Neural cell (in vitro differentiated cells): ENCODE results near the gene REEP5. TPM values are rescaled to one million over a fixed set of nuclear protein-coding genes. Genes with fewer than 3 reads are reported as not detected.

Experiments
- H2AFZ ChIP-seq: fragments of 200-600, 300-800 bp; sonication (generic), shearing (Covaris generic); 2 replicates; pipeline ENCODE4 v1.6.0; 2014; ENCODE audit warnings: low read depth, mild to moderate bottlenecking, antibody characterized with exemption, low read length, moderate library complexity
- H3F3A ChIP-seq: fragments of 200-600 bp; shearing (Covaris generic); 2 replicates; pipeline ENCODE4 v1.6.1; 2016; ENCODE audit warnings: mild to moderate bottlenecking, moderate library complexity, mixed read lengths, antibody characterized with exemption, low read length; ENCODE audit not compliant: insufficient read depth, poor library complexity, severe bottlenecking
- H3K27ac ChIP-seq: fragments of 200-600, 300-800 bp; sonication (generic), shearing (Covaris generic); 2 replicates; pipeline ENCODE4 v1.5.1; 2014; ENCODE audit warnings: mild to moderate bottlenecking, low read length, moderate library complexity
- H3K27me3 ChIP-seq: fragments of 300-800, 200-600 bp; sonication (generic), shearing (Covaris generic); 2 replicates; pipeline ENCODE4 v1.6.0; 2014; ENCODE audit warnings: mild to moderate bottlenecking, low read depth, low read length, moderate library complexity; ENCODE audit not compliant: insufficient read depth
- H3K36me3 ChIP-seq: fragments of 300-800, 200-600 bp; sonication (generic), shearing (Covaris generic); 2 replicates; pipeline ENCODE4 v1.5.1; 2014; ENCODE audit warnings: mild to moderate bottlenecking, antibody characterized with exemption, low read length, moderate library complexity; ENCODE audit not compliant: insufficient read depth
- H3K4me2 ChIP-seq: fragments of 300-800, 200-600 bp; sonication (generic), shearing (Covaris generic); 2 replicates; pipeline ENCODE4 v1.6.0; 2014; ENCODE audit warnings: mild to moderate bottlenecking, low read length
- H3K4me3 ChIP-seq: fragments of 300-800, 200-600 bp; sonication (generic), shearing (Covaris generic); 2 replicates; pipeline ENCODE4 v1.5.1; 2014; ENCODE audit warnings: mild to moderate bottlenecking, low read length, moderate library complexity
- H3K79me2 ChIP-seq: fragments of 200-600 bp; shearing (Covaris generic); replicated peaks from 2 replicates; pipeline ENCODE4 v1.6.0; 2014; ENCODE audit warnings: mild to moderate bottlenecking, low read length, moderate library complexity; ENCODE audit not compliant: insufficient read depth
- H3K9ac ChIP-seq: fragments of 300-800, 200-600 bp; sonication (generic), shearing (Covaris generic); 2 replicates; pipeline ENCODE4 v1.6.1; 2016; ENCODE audit warnings: mild to moderate bottlenecking, low read length, mixed read lengths
- H3K9me2 ChIP-seq: fragments of 200-600 bp; shearing (Covaris generic); 2 replicates; pipeline ENCODE4 v1.6.1; 2016; ENCODE audit warnings: mild to moderate bottlenecking, low read length, mixed read lengths; ENCODE audit not compliant: insufficient read depth
- H3K9me3 ChIP-seq: fragments of 200-600, 300-800 bp; sonication (generic), shearing (Covaris generic); 2 replicates; pipeline ENCODE4 v1.6.1; 2016; ENCODE audit warnings: mild to moderate bottlenecking, mixed run types, low read length, moderate library complexity, mixed read lengths
- H4K20me1 ChIP-seq: fragments of 200-600 bp; shearing (Covaris generic); 2 replicates; pipeline ENCODE4 v1.6.1; 2016; ENCODE audit warnings: mild to moderate bottlenecking, mixed run types; ENCODE audit not compliant: insufficient read depth
- EP300 ChIP-seq: fragments of 450-650 bp; conservative IDR thresholded peaks from 2 replicates; pipeline ENCODE4 v1.6.1; 2014; ENCODE audit warnings: antibody characterized with exemption, mild to moderate bottlenecking, moderate library complexity; ENCODE audit not compliant: poor library complexity, severe bottlenecking
- EZH2 ChIP-seq: fragments of 200-600, 300-800 bp; shearing (Covaris generic), sonication (generic); IDR thresholded peaks from 2 replicates; pipeline ENCODE4 v1.6.1; 2014; ENCODE audit warnings: antibody characterized with exemption, low read length, borderline replicate concordance, mild to moderate bottlenecking; ENCODE audit not compliant: insufficient read depth, poor library complexity, severe bottlenecking
- MXI1 ChIP-seq: fragments of 450-650 bp; conservative IDR thresholded peaks from 2 replicates; pipeline ENCODE4 v1.6.1; 2014; ENCODE audit warnings: antibody characterized with exemption, mild to moderate bottlenecking; ENCODE audit not compliant: poor library complexity, severe bottlenecking
- POLR2AphosphoS5 ChIP-seq: IDR thresholded peaks from 2 replicates; pipeline ENCODE4 v1.6.1; 2012
- RAD21 ChIP-seq: fragments of 450-650 bp; conservative IDR thresholded peaks from 2 replicates; pipeline ENCODE4 v1.6.1; 2014; ENCODE audit warnings: antibody characterized with exemption, mild to moderate bottlenecking, moderate library complexity
- REST ChIP-seq: IDR thresholded peaks from 2 replicates; pipeline ENCODE4 v1.6.1; 2012; ENCODE audit warnings: borderline replicate concordance
- SMC3 ChIP-seq: fragments of 450-650 bp; conservative IDR thresholded peaks from 2 replicates; pipeline ENCODE4 v1.6.1; 2014; ENCODE audit warnings: antibody characterized with exemption, mild to moderate bottlenecking, moderate library complexity; ENCODE audit not compliant: poor library complexity
- TAF1 ChIP-seq: IDR thresholded peaks from 2 replicates; pipeline ENCODE4 v1.6.1; 2012; ENCODE audit warnings: low read depth
- polyA plus RNA-seq: library from polyadenylated mRNA; depleted of rRNA; stranded (reverse); fragments of >200 nt; gene quantifications from 2 replicates; pipeline ENCODE4 v1.2.3, GENCODE V29; 2014
- TF ChIP-seq, protein P1 (sequence below): fragments of 450-650 bp; IDR thresholded peaks from 2 replicates; pipeline ENCODE4 v1.5.1; 2014; ENCODE audit warnings: antibody characterized with exemption, mild to moderate bottlenecking, moderate library complexity; ENCODE audit not compliant: poor library complexity, severe bottlenecking

REEP5 gene
- polyA plus RNA-seq, 1 donor from 2014 or later, result 51.6 TPM

GRCh38 chr5:112951124-112951702 lies 29.2 kb upstream of the REEP5 start:
- no peak overlapping the region for H3K9ac ChIP-seq
- H3K79me2 ChIP-seq, result no peaks in the 10 kb centered on the region
- no peaks in the 10 kb centered on the region for H3K36me3 ChIP-seq
- no peak for TF ChIP-seq REST
- no peak for TF ChIP-seq EP300
- no peak for TF ChIP-seq MXI1
- TF ChIP-seq EZH2, result no peak
- TF ChIP-seq, protein P1, sequence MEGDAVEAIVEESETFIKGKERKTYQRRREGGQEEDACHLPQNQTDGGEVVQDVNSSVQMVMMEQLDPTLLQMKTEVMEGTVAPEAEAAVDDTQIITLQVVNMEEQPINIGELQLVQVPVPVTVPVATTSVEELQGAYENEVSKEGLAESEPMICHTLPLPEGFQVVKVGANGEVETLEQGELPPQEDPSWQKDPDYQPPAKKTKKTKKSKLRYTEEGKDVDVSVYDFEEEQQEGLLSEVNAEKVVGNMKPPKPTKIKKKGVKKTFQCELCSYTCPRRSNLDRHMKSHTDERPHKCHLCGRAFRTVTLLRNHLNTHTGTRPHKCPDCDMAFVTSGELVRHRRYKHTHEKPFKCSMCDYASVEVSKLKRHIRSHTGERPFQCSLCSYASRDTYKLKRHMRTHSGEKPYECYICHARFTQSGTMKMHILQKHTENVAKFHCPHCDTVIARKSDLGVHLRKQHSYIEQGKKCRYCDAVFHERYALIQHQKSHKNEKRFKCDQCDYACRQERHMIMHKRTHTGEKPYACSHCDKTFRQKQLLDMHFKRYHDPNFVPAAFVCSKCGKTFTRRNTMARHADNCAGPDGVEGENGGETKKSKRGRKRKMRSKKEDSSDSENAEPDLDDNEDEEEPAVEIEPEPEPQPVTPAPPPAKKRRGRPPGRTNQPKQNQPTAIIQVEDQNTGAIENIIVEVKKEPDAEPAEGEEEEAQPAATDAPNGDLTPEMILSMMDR, result no peak
- TF ChIP-seq SMC3, result no peak
- no peak for TF ChIP-seq RAD21
- no peak for TF ChIP-seq TAF1
- no peak for TF ChIP-seq POLR2AphosphoS5
- H3F3A ChIP-seq, result no peaks in the 10 kb centered on the region
- H3K9me3 ChIP-seq, result no peaks in the 10 kb centered on the region
- no peak overlapping the region for H3K4me3 ChIP-seq
- H3K27me3 ChIP-seq, result no peaks in the 10 kb centered on the region
- no peak overlapping the region for H3K27ac ChIP-seq
- no peaks in the 10 kb centered on the region for H4K20me1 ChIP-seq
- H2AFZ ChIP-seq, result no peak overlapping the region
- no peak overlapping the region for H3K4me2 ChIP-seq
- H3K9me2 ChIP-seq, result no peaks in the 10 kb centered on the region

GRCh38 chr5:112948458-112948857 lies 26.4 kb upstream of the REEP5 start:
- no peak overlapping the region for H3K4me3 ChIP-seq
- no peaks in the 10 kb centered on the region for H3K9me3 ChIP-seq
- no peaks in the 10 kb centered on the region for H3K9me2 ChIP-seq
- TF ChIP-seq POLR2AphosphoS5 (no peak), RAD21 (no peak), REST (no peak), EZH2 (no peak), MXI1 (no peak), EP300 (no peak), SMC3 (no peak), TAF1 (no peak)
- TF ChIP-seq, protein P1, result no peak
- H3K79me2 ChIP-seq, result no peaks in the 10 kb centered on the region
- no peak overlapping the region for H3K9ac ChIP-seq
- H4K20me1 ChIP-seq, result no peaks in the 10 kb centered on the region
- H2AFZ ChIP-seq, result no peak overlapping the region
- no peaks in the 10 kb centered on the region for H3F3A ChIP-seq
- no peak overlapping the region for H3K4me2 ChIP-seq
- no peaks in the 10 kb centered on the region for H3K36me3 ChIP-seq
- no peak overlapping the region for H3K27ac ChIP-seq
- no peaks in the 10 kb centered on the region for H3K27me3 ChIP-seq
